GM18873 (cell line): ENCODE results near the gene TRIM44.
"Not testable (repeated sequence)": the region's sequence is repeated elsewhere in the genome, so short reads cannot be mapped to it uniquely, and the experiment has no call there.

Source experiments
- ATAC-seq: cut with Tn5 transposase; IDR thresholded peaks from one replicate; pipeline ENCODE4 v1.9.1; 2021; ENCODE audit warnings: mild to moderate bottlenecking, moderate library complexity, moderate number of reproducible peaks; ENCODE audit not compliant: unreplicated experiment, low FRiP score

Gene TRIM44

GRCh38 chr11:35748644-35749043 is 86.1 kb downstream of the TRIM44 start:
- ATAC-seq, result no peak

- no peak for ATAC-seq
These were observed 87.7 kb downstream of the TRIM44 start for GRCh38 chr11:35750315-35750714.

GRCh38 chr11:35750981-35751663 is 88.5 kb downstream of the TRIM44 start:
- no peak for ATAC-seq

- ATAC-seq, result no peak
These were observed 89.1 kb downstream of the TRIM44 start for GRCh38 chr11:35751664-35752061.

GRCh38 chr11:35752115-35752514 is 89.5 kb downstream of the TRIM44 start:
- ATAC-seq, result no peak

GRCh38 chr11:35753573-35753972 is 91.0 kb downstream of the TRIM44 start:
- not testable (repeated sequence) for ATAC-seq

GRCh38 chr11:35759951-35760350 is 97.4 kb downstream of the TRIM44 start:
- ATAC-seq, result not testable (repeated sequence)

- no peak for ATAC-seq
These were observed 99.3 kb downstream of the TRIM44 start for GRCh38 chr11:35761899-35762298.

GRCh38 chr11:35763301-35763700 is 100.7 kb downstream of the TRIM44 start:
- no peak for ATAC-seq

- no peak for ATAC-seq
These were observed 101.2 kb downstream of the TRIM44 start for GRCh38 chr11:35763765-35764164.

- ATAC-seq, result no peak
These were observed 101.8 kb downstream of the TRIM44 start for GRCh38 chr11:35764417-35764816.

GRCh38 chr11:35765211-35765610 is 102.6 kb downstream of the TRIM44 start:
- ATAC-seq, result no peak

GRCh38 chr11:35766651-35767050 is 104.1 kb downstream of the TRIM44 start:
- no peak for ATAC-seq

- ATAC-seq, result not testable (repeated sequence)
These were observed 107.8 kb downstream of the TRIM44 start for GRCh38 chr11:35770425-35770824.

- ATAC-seq, result no peak
These were observed 109.1 kb downstream of the TRIM44 start for GRCh38 chr11:35771722-35772121.

GRCh38 chr11:35777241-35777640 is 114.7 kb downstream of the TRIM44 start:
- ATAC-seq, result not testable (repeated sequence)

GRCh38 chr11:35778943-35779342 is 116.4 kb downstream of the TRIM44 start:
- not testable (repeated sequence) for ATAC-seq

- no peak for ATAC-seq
These were observed 116.8 kb downstream of the TRIM44 start for GRCh38 chr11:35779409-35779808.

GRCh38 chr11:35780951-35781860 is 118.6 kb downstream of the TRIM44 start:
- ATAC-seq, result no peak

- ATAC-seq, result no peak
These were observed 119.4 kb downstream of the TRIM44 start for GRCh38 chr11:35781861-35782470.

GRCh38 chr11:35783809-35784208 is 121.2 kb downstream of the TRIM44 start:
- no peak for ATAC-seq
